ENCODE data around the gene USH2A. TPM values are rescaled to one million over a fixed set of nuclear protein-coding genes. Genes with fewer than 3 reads are reported as not detected.
"Not testable (repeated sequence)": the region's sequence is repeated elsewhere in the genome, so short reads cannot be mapped to it uniquely, and the experiment has no call there.

USH2A gene
- total and polyA plus RNA-seq, 4 experiments from 2014 or later, result not detected

DNA sequence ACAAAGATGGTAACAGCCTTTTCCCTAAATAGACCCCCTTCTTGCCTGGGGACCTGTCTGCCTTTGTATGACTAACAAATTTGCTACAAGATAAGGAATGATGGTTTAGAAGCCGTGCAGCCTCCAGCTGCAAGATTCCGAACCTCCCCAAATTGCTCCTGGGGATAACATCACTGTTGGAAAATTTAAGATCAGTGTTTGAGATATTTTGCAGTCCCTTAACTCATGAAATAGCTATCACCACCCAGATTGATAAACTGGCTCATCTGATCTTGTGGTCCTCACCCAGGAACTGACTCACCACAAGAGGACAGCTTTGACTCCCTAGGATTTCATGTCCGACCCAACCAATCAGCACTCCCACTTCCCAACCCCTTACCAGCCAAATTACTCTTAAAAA, 254.7 kb downstream of the USH2A start:
- Histone ChIP-seq H3K27ac (ENCODE audit: low read depth, low read length) (no peak overlapping the region), H3K9me3 (ENCODE audit: control insufficient read depth in 1 of 2, low read length in 2 of 2) (no peaks in the 10 kb centered on the region), H3K4me1 (ENCODE audit: insufficient read depth, low read length) (no peaks in the 10 kb centered on the region), H3K27me3 (ENCODE audit: insufficient read depth, low read length) (no peaks in the 10 kb centered on the region), H3K36me3 (ENCODE audit: insufficient read depth, low read length) (no peaks in the 10 kb centered on the region), H3K4me3 (ENCODE audit: low read length in 2 of 2) (no peak overlapping the region)
- Mint-ChIP-seq H3K4me1 (no peaks in the 10 kb centered on the region), H3K27ac (no peak overlapping the region), H3K36me3 (no peaks in the 10 kb centered on the region), H3K9me3 (peaks cover 0 to 10% (median 7%) of the 10 kb centered on the region in 8 donors), H3K27me3 (no peaks in the 10 kb centered on the region), H3K4me3 (no peak overlapping the region)
- CTCF ChIA-PET (ENCODE audit: partially characterized antibody), result no interaction called here
- POLR2A ChIA-PET (ENCODE audit: partially characterized antibody), result no interaction called here
- no peak for DNase-seq
- intact Hi-C loops (cut with micrococcal nuclease), result no loop called here

DNA sequence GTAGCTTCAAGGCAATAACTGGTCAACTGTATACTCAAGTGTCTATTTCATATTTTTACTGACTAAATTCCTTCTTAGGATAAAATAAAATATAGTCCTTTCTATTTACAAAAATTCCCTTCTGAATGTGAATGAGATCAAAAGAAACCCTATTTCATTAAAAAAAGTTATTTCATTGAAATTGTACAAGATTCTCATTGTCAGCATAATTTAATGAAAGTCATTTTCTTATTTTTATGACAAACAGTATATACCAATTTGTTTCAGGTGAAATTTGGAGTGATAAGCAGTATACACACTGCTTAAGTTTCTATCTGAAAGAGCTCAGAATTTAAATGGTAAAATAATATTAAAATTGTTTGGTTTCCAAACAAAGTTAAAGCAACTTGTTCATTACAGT, 269.2 kb downstream of the USH2A start:
- CTCF ChIA-PET (ENCODE audit: partially characterized antibody), result no interaction called here
- no peaks in the 10 kb centered on the region for H3K36me3 Mint-ChIP-seq
- H3K9me3 ChIP-seq (ENCODE audit: control insufficient read depth in 1 of 2, low read length in 2 of 2), result no peaks in the 10 kb centered on the region
- DNase-seq, result no peak
- H3K36me3 ChIP-seq (ENCODE audit: insufficient read depth, low read length), result no peaks in the 10 kb centered on the region
- H3K4me3 ChIP-seq (ENCODE audit: low read length in 2 of 2), result no peak overlapping the region
- peaks cover 0 to 18% (median 8%) of the 10 kb centered on the region in 8 donors for H3K9me3 Mint-ChIP-seq
- POLR2A ChIA-PET (ENCODE audit: partially characterized antibody), result no interaction called here
- intact Hi-C loops (cut with micrococcal nuclease), result no loop called here
- H3K4me3 Mint-ChIP-seq, result no peak overlapping the region
- no peaks in the 10 kb centered on the region for H3K27me3 ChIP-seq (ENCODE audit: insufficient read depth, low read length)
- no peaks in the 10 kb centered on the region for H3K4me1 ChIP-seq (ENCODE audit: insufficient read depth, low read length)
- H3K27me3 Mint-ChIP-seq, result no peaks in the 10 kb centered on the region
- H3K27ac ChIP-seq (ENCODE audit: low read depth, low read length), result no peak overlapping the region
- H3K27ac Mint-ChIP-seq, result no peak overlapping the region
- no peaks in the 10 kb centered on the region for H3K4me1 Mint-ChIP-seq

DNA sequence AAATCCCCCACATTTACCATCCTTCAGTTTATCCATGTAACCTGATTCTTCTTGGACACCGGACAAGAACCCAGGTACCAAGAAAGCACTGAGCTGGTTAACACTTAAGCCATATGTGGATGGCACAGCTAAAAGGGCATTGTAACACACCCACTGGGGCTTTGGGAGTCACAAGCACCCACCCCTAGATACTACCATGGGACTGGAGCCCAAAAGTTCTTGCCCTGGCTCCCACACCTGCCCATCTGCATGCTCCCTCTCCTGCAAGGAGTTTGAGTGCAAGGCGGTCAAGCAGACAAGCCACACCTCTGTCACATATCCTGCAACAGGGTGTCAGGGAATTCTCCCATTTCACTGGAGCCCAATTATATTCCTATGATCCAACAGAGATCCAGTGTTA, 270.1 kb downstream of the USH2A start:
- Mint-ChIP-seq H3K36me3 (no peaks in the 10 kb centered on the region), H3K4me3 (no peak overlapping the region), H3K4me1 (no peaks in the 10 kb centered on the region), H3K9me3 (peaks cover 0 to 21% (median 8%) of the 10 kb centered on the region in 8 donors), H3K27me3 (no peaks in the 10 kb centered on the region), H3K27ac (no peak overlapping the region)
- no peaks in the 10 kb centered on the region for H3K4me1 ChIP-seq (ENCODE audit: insufficient read depth, low read length)
- POLR2A ChIA-PET (ENCODE audit: partially characterized antibody), result no interaction called here
- no peaks in the 10 kb centered on the region for H3K36me3 ChIP-seq (ENCODE audit: insufficient read depth, low read length)
- H3K4me3 ChIP-seq (ENCODE audit: low read length in 2 of 2), result no peak overlapping the region
- H3K9me3 ChIP-seq (ENCODE audit: control insufficient read depth in 1 of 2, low read length in 2 of 2), result no peaks in the 10 kb centered on the region
- intact Hi-C loops (cut with micrococcal nuclease), result no loop called here
- no peaks in the 10 kb centered on the region for H3K27me3 ChIP-seq (ENCODE audit: insufficient read depth, low read length)
- H3K27ac ChIP-seq (ENCODE audit: low read depth, low read length), result no peak overlapping the region
- CTCF ChIA-PET (ENCODE audit: partially characterized antibody), result no interaction called here
- no peak for DNase-seq

DNA sequence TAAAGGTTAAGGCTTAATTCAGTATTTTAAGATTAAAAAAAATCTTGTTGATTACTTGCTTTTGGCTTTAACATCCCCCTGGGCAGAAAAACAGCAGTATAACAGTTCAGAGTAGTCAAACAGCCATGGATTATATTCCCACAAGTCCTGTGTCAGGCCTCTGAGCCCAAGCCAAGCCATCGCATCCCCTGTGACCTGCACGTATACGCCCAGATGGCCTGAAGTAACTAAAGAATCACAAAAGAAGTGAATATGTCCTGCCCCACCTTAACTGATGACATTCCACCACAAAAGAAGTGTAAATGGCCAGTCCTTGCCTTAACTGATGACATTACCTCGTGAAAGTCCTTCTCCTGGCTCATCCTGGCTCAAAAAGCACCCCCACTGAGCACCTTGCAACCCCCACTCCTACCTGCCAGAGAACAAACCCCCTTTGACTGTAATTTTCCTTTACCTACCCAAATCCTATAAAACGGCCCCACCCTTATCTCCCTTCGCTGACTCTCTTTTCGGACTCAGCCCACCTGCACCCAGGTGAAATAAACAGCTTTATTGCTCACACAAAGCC, 277.7 kb downstream of the USH2A start:
- DNase-seq, result not testable (repeated sequence)

DNA sequence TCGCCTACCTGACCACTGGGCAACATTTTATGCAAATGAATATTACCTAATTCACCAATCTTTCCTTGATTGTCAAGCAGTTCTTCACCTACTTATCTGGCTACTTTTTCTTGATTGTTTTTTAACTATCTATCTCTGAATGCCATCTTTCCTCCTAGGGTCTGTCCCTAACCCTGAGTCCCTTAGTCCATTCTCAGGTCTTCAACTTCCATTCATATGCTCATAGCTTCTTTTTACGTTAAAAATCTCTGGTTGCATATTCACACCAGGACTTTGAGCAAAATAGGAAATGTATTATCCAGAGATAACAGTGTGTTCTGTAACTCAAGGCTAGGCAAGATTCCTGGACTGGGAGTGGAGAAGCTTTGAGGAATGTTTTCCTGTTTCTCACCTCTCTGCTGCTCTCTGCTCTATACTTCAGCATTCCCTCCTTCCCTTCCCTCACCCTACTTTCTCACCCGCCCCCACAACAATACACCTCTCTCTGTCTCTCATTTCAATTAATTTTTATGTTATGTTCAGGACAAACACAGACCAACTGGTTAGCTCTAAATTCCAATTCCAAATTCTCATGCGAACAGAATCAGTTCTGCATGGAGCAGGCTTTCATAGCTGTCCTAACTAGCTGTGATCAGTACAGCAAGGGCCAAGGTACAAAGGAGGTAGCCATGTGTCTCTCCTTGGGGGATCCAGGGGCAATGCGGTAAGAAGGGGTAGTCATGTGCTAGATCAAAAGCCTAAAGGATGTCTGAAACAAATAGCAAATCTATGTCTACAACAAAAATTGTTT, 278.4 kb downstream of the USH2A start:
- no peak for DNase-seq
- intact Hi-C loops (cut with micrococcal nuclease), result no loop called here
- Mint-ChIP-seq H3K27me3 (no peaks in the 10 kb centered on the region), H3K9me3 (peaks cover 2 to 21% (median 8%) of the 10 kb centered on the region in 8 donors), H3K27ac (no peak overlapping the region), H3K36me3 (no peaks in the 10 kb centered on the region), H3K4me1 (no peaks in the 10 kb centered on the region), H3K4me3 (no peak overlapping the region)
- POLR2A ChIA-PET (ENCODE audit: partially characterized antibody), result no interaction called here
- CTCF ChIA-PET (ENCODE audit: partially characterized antibody), result no interaction called here
- no peaks in the 10 kb centered on the region for H3K9me3 ChIP-seq (ENCODE audit: control insufficient read depth in 1 of 2, low read length in 2 of 2)
- H3K27ac ChIP-seq (ENCODE audit: low read depth, low read length), result no peak overlapping the region
- H3K27me3 ChIP-seq (ENCODE audit: insufficient read depth, low read length), result no peaks in the 10 kb centered on the region
- no peaks in the 10 kb centered on the region for H3K4me1 ChIP-seq (ENCODE audit: insufficient read depth, low read length)
- no peak overlapping the region for H3K4me3 ChIP-seq (ENCODE audit: low read length in 2 of 2)
- H3K36me3 ChIP-seq (ENCODE audit: insufficient read depth, low read length), result no peaks in the 10 kb centered on the region

More for the DNA sequence above, 277.7 kb downstream of the USH2A start:
- peaks cover 0 to 21% (median 6%) of the 10 kb centered on the region in 8 donors for H3K9me3 Mint-ChIP-seq
- POLR2A ChIA-PET (ENCODE audit: partially characterized antibody); H3K4me3 ChIP-seq (ENCODE audit: low read length in 2 of 2); CTCF ChIA-PET (ENCODE audit: partially characterized antibody); H3K27me3 Mint-ChIP-seq; H3K36me3 ChIP-seq (ENCODE audit: insufficient read depth, low read length); H3K27me3 ChIP-seq (ENCODE audit: insufficient read depth, low read length); H3K27ac ChIP-seq (ENCODE audit: low read depth, low read length); H3K9me3 ChIP-seq (ENCODE audit: control insufficient read depth in 1 of 2, low read length in 2 of 2); intact Hi-C loops (cut with micrococcal nuclease); H3K36me3 Mint-ChIP-seq; H3K4me3 Mint-ChIP-seq; H3K4me1 ChIP-seq (ENCODE audit: insufficient read depth, low read length); H3K27ac Mint-ChIP-seq; H3K4me1 Mint-ChIP-seq: not testable (repeated sequence)

DNA sequence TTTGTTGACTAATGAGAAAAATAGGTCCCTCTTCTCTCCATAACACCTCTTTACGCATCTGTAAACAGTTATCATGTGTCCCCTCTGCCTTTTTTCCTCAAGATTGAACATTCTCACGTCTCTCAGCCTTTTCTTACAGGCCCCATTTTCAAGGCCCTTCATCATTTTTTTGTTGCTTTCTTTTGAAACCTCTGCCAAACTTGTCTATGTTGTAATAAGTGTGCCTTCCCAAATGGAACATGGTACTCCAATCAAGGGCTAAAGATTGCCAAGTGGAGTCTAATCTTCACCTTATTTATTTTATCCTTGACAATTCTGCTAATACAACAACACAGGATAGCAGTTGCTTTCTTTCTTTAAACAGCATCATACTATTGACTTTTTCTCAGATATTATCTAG, 280.3 kb downstream of the USH2A start:
- no peaks in the 10 kb centered on the region for H3K9me3 ChIP-seq (ENCODE audit: control insufficient read depth in 1 of 2, low read length in 2 of 2)
- Mint-ChIP-seq H3K36me3 (no peaks in the 10 kb centered on the region), H3K27ac (no peak overlapping the region), H3K9me3 (peaks cover 2 to 15% (median 6%) of the 10 kb centered on the region in 8 donors), H3K4me3 (no peak overlapping the region), H3K4me1 (no peaks in the 10 kb centered on the region), H3K27me3 (no peaks in the 10 kb centered on the region)
- ChIA-PET POLR2A (ENCODE audit: partially characterized antibody) (no interaction called here), CTCF (ENCODE audit: partially characterized antibody) (no interaction called here)
- intact Hi-C loops (cut with micrococcal nuclease), result no loop called here
- no peak for DNase-seq
- H3K4me3 ChIP-seq (ENCODE audit: low read length in 2 of 2), result no peak overlapping the region
- H3K4me1 ChIP-seq (ENCODE audit: insufficient read depth, low read length), result no peaks in the 10 kb centered on the region
- H3K27me3 ChIP-seq (ENCODE audit: insufficient read depth, low read length), result no peaks in the 10 kb centered on the region
- H3K27ac ChIP-seq (ENCODE audit: low read depth, low read length), result no peak overlapping the region
- no peaks in the 10 kb centered on the region for H3K36me3 ChIP-seq (ENCODE audit: insufficient read depth, low read length)

DNA sequence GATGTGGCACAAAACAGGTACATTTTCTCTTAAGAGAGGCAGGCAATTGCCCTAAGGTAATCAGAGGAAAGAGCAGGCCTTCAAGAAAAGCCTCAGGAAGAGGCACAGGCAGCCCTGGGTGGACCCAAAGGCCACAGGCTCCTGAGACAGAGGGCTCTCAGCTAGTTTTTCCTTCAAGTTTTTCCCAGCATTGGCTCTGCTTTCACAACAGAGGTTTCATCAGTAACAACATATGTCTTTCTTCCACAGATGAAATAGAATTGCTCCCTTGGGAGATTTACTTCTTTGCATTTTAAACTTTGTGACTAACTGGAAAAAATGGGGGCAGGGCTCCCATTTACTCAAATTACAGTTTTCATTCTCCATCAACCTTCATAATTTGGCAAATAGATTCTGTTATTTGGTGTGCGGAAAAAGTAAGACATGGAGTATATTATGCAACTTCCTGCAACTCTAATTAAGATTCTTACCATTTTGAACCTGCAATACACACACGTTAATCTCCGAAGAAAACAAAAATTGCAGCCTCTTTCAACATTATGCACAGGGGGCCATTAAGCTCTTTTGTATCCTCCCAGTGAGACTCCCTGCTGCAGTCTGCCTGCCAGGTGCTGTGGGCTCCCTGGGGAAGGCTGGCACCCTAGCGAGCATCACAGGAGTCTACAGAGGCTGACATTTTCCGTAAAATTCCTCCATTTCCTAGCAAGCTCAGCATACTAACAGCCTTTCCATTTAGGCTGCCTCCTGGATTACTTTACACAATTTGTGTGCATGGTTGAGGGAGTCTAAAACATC, 282.3 kb downstream of the USH2A start:
- Mint-ChIP-seq H3K27me3 (no peaks in the 10 kb centered on the region), H3K4me3 (no peak overlapping the region), H3K4me1 (no peaks in the 10 kb centered on the region), H3K36me3 (no peaks in the 10 kb centered on the region), H3K27ac (no peak overlapping the region), H3K9me3 (peaks cover 2 to 20% (median 7%) of the 10 kb centered on the region in 8 donors)
- intact Hi-C loops (cut with micrococcal nuclease), result no loop called here
- no peak for DNase-seq
- CTCF ChIA-PET (ENCODE audit: partially characterized antibody), result no interaction called here
- Histone ChIP-seq H3K4me3 (ENCODE audit: low read length in 2 of 2) (no peak overlapping the region), H3K27me3 (ENCODE audit: insufficient read depth, low read length) (no peaks in the 10 kb centered on the region), H3K36me3 (ENCODE audit: insufficient read depth, low read length) (no peaks in the 10 kb centered on the region), H3K4me1 (ENCODE audit: insufficient read depth, low read length) (no peaks in the 10 kb centered on the region), H3K27ac (ENCODE audit: low read depth, low read length) (no peak overlapping the region), H3K9me3 (ENCODE audit: control insufficient read depth in 1 of 2, low read length in 2 of 2) (no peaks in the 10 kb centered on the region)
- POLR2A ChIA-PET (ENCODE audit: partially characterized antibody), result no interaction called here

All from CD4-positive, alpha-beta memory T cell (primary cell).